Hematopoietic multipotent progenitor cell (in vitro differentiated cells): Measurements from ENCODE around the gene MPIG6B. TPM values are rescaled to one million over a fixed set of nuclear protein-coding genes. Genes with fewer than 3 reads are reported as not detected.

Experiments
- DNase-seq, 3 donors: peaks; one replicate each; pipeline ENCODE4 v3.0.0-alpha.2; 2011 to 2015; ENCODE audit warnings: low read depth in 2 of 3, low spot score in 2 of 3
- total RNA-seq: library from RNA; depleted of rRNA; stranded (reverse); fragments of >200 nt; gene quantifications from one replicate; pipeline ENCODE4 v1.2.3, GENCODE V29; 2012

The MPIG6B gene
- total RNA-seq, 1 donor: 7.8 TPM

DNA sequence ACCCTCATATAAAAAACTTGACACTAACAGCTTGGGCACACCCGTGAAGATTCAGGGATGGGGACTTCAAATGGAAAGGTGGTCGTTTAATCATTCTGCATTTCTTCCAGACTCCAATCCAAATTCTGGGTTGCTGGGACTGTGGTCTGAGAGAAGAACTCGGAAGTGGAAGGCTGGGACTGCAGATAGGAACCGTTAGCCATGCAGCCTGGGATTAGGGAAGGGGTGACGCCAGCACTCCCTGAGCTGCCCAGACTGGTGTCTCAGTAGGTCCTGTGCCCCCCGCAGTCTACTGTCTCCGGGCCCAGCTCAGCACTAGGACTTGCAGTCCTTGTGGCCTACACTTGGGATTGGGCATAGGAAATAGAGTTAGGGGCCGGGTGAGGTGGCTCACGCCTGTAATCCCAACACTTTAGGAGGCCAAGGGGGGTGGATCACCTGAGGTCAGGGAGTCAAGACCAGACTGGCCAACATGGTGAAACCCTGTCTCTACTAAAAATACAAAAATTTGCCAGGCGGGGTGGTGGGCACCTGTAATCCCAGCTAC, 13.7 kb downstream of the MPIG6B start:
- no peak for DNase-seq

DNA sequence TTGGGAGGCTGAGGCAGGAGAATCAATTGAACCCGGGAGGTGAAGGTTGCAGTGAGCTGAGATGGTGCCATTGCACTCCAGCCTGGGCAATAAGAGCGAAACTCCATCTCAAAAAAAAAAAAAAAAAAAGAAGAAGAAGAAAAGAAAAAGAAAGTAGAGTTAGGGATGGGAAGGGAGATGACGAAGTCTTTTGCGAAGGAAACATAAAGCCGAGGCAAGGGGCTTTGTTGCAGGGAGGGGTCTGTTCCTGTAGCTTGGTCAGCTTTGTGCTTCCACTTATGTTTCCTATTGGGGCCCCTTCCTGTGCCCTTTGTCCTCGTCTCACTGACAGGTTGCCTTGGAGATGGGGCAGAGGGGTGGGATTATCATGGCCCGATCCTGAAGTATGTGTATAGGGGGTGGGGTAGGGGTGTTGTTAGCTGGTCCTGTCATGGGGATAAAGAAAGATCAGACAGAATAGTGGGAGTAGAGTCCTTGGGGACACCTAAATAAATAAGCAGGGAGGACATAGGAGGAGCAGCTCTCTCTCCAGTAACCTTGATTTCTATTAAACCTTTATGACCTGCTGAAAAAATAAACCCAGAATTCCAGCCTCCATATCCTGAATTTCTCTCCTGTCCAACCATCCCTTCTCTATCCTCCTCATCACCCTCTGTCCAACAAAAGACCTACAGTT, 14.3 kb downstream of the MPIG6B start:
- peak in 2 of 3 donors; percentile 68 to 93 for DNase-seq

DNA sequence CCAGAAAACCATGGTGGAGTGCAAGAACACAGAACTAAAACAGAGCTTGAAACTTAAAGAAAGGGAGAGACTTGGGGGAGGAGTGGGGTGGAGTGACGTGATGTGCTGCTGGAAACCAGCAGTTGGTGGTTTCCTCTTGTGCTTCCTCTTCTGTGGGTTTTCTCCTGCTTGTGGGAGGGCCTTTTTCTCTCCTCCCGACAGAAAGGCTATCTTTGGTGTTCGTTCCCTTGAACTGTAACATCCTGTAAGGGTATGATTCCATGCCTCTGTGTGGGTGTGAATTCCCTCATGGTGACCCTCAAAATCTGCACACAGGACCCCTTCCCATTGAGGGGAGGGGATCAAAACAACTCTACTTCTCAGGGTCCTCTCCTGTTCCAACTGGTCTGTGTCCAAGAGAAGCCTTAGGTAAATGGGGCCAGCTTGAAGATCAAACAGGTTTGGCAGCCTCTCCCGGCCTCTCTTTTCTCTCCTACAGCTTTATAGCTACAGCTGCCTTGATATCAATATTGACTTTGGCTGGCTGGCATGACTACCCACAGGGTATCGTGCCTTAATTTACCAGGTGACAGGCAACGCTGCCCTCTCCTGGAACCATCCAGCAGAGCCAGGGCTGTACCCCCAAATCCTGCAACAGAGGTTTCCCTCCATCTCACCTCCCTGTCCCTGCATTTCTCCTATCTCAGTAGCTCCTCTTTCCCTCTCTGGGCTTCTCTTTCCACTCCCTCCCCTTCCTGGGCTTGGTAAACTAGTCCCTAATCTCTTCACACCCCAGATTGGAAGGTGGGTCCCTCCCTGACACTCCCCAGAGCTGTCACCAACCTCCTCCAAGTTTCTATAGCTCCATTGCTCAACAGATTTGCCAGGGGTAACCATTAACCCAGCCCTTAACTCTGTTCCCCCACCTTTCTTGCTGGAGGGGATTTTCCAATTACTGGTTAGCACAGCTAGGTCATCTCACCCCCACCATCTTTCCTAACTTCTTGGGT, 15.1 kb downstream of the MPIG6B start:
- peak; percentile 51 to 96 (median 92) for DNase-seq

DNA sequence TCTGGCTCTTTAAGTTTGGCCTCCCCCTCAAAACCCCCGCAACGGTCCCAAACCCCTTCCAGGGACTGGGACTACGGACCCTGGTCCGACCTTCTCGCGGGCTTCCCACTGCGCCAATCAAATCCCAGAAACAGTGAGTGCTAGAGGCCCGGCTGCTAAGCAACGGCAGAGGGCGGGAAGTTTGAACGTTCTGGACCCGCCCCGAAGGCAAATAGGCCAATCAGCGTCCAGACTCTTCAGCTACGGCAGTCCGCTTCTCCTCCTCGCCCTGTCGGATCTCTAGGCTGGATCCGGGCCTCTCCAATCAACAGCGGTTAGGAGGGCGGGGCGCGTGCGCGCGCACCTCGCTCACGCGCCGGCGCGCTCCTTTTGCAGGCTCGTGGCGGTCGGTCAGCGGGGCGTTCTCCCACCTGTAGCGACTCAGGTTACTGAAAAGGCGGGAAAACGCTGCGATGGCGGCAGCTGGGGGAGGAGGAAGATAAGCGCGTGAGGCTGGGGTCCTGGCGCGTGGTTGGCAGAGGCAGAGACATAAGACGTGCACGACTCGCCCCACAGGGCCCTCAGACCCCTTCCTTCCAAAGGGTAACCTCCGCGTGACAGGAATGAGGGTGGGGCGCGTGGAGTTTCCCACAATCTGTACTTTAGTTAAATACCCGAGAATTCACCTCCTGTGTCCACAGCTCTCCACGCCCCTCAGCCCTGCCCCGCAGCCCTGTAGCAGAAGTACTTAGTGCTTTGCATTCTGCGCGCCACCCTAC, 16.6 kb downstream of the MPIG6B start, which contains the start of gene MSH5:
Gene MSH5, plus strand, starts transcription at position 367 of the 758 bp plus-strand sequence. CDS start 462 bp downstream, outside the sequence.
- DNase-seq: peak; percentile 83 to 98 (median 95)

DNA sequence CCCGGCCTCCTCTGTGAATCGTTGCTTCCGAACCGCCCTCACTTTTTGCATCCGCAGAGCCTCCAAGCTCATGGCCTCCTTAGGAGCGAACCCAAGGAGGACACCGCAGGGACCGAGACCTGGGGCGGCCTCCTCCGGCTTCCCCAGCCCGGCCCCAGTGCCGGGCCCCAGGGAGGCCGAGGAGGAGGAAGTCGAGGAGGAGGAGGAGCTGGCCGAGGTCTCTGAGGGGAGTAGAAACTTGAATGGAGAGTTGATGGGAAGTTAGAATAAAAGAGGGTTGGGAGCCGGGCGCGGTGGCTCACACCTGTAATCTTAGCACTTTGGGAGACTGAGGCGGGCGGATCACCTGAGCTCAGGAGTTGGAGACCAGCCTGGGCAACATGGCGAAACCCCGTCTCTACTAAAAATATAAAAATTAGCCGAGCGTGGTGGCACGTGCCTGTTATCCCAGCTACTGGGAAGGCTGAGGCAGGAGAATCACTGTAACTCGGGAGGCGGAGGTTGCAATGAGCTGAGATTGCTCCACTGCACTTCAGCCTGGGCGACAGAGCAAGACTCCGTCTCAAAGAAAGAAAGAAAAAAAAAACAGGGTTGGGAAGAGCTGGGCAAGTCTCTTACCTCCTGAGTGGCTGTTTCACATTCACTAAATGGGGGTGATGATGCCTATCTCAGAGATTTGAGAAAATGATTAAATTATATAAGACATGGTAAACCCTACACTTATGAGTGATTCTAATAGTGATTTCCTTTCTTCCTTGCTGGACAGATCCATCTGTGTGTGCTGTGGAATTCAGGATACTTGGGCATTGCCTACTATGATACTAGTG, 17.4 kb downstream of the MPIG6B start:
- DNase-seq: no peak

DNA sequence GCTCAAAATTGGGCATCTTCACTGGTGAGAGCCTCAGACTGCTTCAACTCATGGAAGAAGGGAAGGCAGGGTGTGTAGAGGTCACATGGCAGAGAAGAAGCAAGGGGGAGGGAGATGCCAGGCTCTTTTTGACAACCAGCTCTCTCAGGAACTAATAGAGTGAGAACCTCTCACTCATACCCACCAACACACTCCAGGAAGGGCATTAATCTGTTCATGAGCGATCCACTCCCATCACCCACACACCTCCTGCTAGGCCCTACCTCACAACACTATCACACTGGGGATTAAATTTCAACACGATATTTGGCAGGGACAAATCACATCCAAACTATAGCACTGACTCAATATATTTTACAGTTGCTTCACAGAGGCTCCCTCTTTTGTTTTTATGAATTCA, 18.6 kb downstream of the MPIG6B start:
- no peak for DNase-seq

DNA sequence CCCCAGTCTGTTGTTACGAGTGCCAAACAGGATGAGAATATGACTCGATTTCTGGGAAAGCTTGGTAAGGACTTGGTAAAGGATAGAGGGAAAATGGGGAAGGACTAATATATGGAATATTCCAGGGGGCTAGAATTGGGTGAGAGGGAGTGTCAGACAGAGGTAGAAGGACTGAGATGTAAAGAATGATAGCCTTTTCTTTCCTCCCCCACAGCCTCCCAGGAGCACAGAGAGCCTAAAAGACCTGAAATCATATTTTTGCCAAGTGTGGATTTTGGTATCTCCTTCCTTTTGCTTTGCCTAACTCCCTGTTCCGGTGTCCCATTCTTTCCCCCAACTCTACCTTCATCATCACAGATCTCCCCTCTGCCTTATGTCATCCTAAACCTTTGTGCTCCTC, 19.7 kb downstream of the MPIG6B start:
- DNase-seq: no peak

DNA sequence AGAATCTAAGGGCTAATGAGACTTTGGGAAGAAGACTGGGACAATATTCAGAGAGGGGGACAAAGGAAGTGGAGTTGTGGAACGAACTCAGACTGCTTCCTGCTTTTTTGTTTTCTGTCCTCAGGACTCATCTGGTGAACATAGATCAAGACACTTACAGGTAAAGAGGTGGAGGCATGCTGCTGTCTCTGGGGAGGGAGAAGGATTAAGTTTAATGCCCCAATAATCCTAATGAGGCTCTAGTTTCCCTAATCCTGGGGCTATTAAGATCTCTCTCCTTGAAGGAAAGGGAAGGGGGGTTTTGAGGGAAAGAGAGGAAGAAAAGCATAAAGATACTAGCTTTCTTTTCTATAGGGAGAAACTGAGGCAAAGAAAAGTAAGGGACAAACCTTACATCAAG, 21.2 kb downstream of the MPIG6B start:
- DNase-seq: no peak

DNA sequence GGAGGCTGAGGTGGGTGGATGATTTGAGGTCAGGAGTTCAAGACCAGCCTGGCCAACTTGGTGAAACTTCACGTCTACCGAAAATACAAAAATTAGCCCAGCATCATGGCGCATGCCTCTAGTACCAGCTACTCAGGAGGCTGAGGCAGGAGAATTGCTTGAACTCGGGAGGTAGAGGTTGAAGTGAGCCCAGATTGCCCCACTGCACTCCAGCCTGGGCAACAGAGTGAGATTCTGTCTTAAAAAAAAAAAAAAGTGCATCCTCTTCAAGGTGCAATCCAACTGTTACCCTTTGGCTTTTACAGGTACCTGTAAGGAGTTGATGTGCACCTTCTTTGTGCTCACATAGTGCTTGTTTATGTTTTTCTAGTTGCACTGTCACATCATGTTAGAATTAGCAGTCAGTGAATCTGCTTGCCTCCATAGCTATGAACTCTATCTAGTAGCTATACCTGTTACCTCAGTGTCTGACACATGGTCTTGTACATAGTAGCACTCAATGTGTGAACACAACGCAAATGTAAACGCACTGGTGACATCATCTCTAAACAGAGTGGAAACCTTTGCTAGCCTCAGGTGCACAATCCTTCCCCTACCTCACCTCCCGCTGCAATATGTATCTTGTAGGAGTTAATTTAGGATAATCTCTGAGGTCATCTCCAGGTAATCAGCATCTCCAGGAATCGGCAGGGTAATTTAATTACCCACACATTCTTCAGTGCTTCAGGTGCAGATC, 26.3 kb downstream of the MPIG6B start:
- DNase-seq: no peak

DNA sequence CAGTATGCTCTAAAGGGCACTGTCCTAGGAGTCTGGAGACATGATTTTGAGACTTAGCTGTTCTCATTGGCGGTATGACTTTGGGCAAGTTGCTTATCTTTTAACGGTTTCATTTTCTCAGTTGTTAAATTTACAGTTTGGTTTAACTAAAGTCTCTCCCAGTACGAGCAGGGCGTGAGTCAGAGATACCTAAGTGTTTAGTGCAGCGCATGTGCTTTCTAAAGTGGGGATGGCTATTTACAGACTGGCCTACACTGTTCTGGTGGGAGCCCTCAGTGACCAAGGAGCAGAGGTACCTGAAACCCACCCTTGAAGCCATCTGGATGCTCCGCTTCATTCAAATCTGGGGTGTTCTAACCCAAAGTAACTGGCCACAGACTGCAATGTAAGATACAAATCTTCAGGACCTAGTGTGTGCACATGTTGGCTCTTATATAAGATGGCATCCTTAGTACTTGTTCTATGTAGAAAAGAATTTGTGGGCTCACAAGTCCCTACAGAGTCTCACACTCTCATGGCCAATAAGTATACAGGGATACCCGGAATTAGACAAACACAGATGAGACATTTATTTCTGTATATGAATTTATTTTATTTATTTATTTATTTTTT, 27.3 kb downstream of the MPIG6B start:
- no peak for DNase-seq

DNA sequence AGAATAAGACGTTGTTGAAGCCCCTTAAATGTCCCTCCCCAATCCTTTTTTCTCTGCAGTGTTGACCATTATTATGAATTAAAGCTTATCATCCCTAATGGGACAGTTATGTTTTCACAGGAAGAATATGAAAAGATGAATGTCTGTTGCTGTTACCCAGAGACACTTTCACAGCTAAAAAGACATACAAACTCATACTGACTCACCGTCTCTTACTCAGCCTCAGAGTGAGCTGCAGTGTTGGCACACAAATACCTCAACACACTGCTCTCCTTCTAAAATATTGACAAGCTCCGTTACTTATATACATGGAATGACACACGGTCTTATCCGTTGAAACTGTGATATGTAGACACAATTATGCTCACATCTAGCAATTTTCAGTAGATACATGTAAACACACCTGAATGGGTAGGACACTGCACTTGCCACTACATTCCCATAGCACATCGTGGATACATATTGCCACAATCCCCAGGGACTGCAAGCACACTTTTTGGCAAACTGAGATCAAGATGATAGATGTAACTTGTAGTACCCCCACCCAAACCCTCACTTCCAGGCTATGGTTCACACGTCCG, 29.7 kb downstream of the MPIG6B start:
- no peak for DNase-seq

DNA sequence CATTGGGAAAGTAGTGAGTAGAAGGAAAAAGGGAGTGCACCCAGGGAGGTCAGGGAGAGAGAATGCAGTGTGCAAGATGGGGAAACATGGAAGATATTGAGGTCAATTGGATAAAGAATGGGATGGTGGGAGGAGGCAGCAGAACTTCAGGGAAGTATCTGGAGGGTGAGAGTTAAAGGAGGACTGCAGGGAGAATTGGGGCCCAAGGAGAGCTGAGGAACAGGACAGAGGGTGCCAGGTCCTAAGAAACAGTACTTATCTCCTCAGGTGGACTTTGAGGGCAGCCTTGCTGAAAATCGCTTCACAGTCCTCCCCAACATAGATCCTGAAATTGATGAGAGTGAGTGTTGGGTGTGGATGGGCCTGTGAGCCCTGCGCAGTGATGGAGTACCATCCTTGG, 35.1 kb downstream of the MPIG6B start:
- no peak for DNase-seq

DNA sequence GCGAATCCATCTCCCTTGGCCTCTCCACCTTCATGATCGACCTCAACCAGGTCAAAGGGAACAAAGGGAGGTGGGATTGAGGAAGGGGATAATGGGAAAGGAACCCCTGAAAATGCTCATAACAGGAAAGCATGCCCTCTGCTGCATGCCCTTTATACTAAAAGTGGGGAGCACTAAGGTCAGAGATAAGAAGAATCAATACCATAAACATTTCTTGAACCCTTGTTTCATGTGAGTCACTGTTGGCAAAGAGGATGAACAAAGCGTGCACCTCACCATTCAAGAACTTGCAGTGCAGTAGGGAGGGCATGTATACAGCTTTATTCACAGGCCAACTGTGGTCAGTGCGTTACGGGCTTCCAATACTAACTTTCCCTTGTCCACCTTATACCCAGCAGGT, 37.6 kb downstream of the MPIG6B start:
- DNase-seq: no peak

DNA sequence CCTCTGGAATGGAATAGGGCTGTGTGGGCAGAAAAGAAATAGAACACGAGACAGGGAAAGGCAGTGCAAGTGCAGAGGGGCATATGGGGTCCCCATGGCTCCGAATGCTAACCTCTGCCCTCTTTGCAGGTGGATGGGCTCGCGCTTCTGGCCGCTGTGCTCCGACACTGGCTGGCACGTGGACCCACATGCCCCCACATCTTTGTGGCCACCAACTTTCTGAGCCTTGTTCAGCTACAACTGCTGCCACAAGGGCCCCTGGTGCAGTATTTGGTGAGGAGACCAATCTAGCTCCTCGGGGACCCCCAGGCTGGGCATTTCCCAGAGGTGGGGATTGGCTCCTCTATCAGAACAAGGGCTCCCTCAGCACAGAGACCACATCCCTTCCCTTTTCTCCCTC, 38.2 kb downstream of the MPIG6B start:
- no peak for DNase-seq

DNA sequence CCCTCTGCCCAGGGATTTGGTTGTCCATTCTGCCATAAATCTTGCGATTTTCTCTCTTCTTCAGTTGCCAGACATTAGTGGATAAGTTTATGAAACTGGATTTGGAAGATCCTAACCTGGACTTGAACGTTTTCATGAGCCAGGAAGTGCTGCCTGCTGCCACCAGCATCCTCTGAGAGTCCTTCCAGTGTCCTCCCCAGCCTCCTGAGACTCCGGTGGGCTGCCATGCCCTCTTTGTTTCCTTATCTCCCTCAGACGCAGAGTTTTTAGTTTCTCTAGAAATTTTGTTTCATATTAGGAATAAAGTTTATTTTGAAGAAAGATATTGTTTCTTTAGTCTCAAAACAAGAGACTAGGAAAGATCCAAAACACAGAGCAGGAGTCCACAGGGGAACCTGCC, 39.2 kb downstream of the MPIG6B start, which contains the start of gene SAPCD1:
Gene SAPCD1, plus strand, starts transcription at position 301 of the 400 bp plus-strand sequence. CDS start 399 bp downstream, outside the sequence.
- DNase-seq: no peak

DNA sequence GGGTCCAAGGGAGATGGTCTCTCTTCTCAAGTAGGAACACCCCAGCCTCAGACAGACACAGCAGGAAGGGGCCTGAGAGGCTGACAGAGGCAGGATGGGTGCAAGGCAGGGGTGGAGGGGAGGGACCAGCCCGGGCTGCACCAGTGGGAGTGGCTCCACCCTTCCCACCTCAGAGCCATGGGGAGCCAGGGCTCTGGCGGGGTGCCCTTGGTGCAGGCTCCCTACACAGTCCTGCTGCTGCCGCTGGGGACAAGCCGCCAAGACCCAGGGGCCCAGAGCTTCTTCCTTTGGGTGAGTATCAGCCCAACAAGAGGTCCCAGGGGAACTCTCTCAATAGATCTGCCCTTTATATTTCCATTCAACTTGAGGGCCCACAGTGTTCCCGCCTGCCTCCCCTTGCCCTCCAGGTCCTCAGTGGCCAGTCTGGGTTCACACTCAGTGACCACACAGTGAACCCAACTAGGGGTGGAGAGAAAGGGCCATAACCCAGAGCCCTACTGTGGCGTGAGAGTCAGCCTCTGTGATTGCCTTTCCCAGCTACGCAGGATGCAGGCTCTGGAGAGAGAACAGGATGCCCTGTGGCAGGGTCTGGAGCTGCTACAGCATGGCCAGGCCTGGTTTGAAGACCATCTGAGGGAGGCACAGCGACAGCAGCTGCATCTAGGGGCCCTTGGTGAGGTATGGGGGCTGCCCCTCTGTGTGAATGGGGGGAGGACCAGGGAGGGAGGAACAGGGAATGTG, 39.9 kb downstream of the MPIG6B start:
- no peak for DNase-seq

DNA sequence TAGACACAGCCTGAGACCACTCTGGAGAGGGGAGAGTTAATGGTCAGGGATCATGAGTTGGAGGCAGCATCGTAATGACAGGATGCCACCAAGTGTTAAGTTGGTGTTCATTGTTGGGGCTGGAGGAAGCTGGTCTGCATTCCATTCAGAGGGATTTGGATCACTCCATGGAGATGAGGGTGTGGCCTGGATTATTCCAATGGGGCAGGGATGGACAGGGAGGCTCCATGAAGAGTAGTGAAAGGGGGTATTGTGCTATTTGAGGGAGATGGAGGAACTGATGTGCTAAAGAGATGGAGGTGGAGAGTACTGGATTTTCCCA, 40.4 kb downstream of the MPIG6B start:
- no peak for DNase-seq

DNA sequence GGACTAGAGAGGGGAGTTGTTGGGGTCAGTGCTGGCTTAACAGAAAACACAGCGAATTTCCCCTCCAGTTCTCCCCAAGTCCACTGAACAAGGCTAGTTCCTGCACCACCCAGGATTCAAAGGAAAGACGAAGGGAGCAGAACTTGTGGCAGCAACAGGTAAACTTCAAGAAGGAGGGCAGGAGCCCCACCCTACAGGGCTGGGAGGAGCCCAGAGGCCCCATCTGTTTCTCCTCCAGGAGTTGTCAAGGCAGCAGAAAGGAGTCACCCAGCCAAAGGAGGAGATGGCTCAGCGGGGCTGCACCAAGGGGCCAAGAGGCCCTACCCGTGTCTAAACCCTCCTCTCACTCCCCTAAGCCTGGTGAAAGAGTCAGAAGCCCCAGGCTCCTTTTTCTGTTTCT, 41.0 kb downstream of the MPIG6B start:
- no peak for DNase-seq
